ENCODE results near the gene C16orf74.
A peak's percentile ranks its signal among the peaks of the same experiment; 100 is the strongest.

Gene C16orf74

GRCh38 chr16:85763616-85764015 lies 12.7 kb upstream of the C16orf74 start:
- H3K4me1 Mint-ChIP-seq = peaks cover 7% of the 10 kb centered on the region
- no peaks in the 10 kb centered on the region for H3K36me3 Mint-ChIP-seq
- DNase-seq = no peak
- CTCF ChIA-PET = interaction anchor here (1.0 kb wide), 1 partner anchor 47 kb away, joined by 3 read pairs; no protein-coding TSS in a partner anchor
- H3K9me3 Mint-ChIP-seq = no peaks in the 10 kb centered on the region
- H3K4me3 Mint-ChIP-seq = no peak overlapping the region
- no peak overlapping the region for H3K27ac Mint-ChIP-seq
- peaks cover 42% of the 10 kb centered on the region for H3K27me3 Mint-ChIP-seq

GRCh38 chr16:85762970-85763369 lies 12.1 kb upstream of the C16orf74 start:
- peaks cover 43% of the 10 kb centered on the region for H3K27me3 Mint-ChIP-seq
- no peak overlapping the region for H3K4me3 Mint-ChIP-seq
- no peak for DNase-seq
- peaks cover 7% of the 10 kb centered on the region for H3K4me1 Mint-ChIP-seq
- CTCF ChIA-PET = no interaction called here
- H3K27ac Mint-ChIP-seq = no peak overlapping the region
- no peaks in the 10 kb centered on the region for H3K9me3 Mint-ChIP-seq
- no peaks in the 10 kb centered on the region for H3K36me3 Mint-ChIP-seq

- no peak for DNase-seq
- peaks cover 42% of the 10 kb centered on the region for H3K27me3 Mint-ChIP-seq
- H3K4me1 Mint-ChIP-seq = peaks cover 7% of the 10 kb centered on the region
- no peak overlapping the region for H3K27ac Mint-ChIP-seq
- no peaks in the 10 kb centered on the region for H3K36me3 Mint-ChIP-seq
- no peak overlapping the region for H3K4me3 Mint-ChIP-seq
- CTCF ChIA-PET = interaction anchor here (1.0 to 1.2 kb wide), 2 partner anchors 11 to 103 kb away, joined by 3 to 4 read pairs; no protein-coding TSS in a partner anchor
- no peaks in the 10 kb centered on the region for H3K9me3 Mint-ChIP-seq
Measured at GRCh38 chr16:85761861-85762260, 11.0 kb upstream of the C16orf74 start.

- no peak overlapping the region for H3K4me3 Mint-ChIP-seq
- no peaks in the 10 kb centered on the region for H3K9me3 Mint-ChIP-seq
- H3K27ac Mint-ChIP-seq = no peak overlapping the region
- peaks cover 7% of the 10 kb centered on the region for H3K4me1 Mint-ChIP-seq
- peaks cover 51% of the 10 kb centered on the region for H3K27me3 Mint-ChIP-seq
- CTCF ChIA-PET = interaction anchor here (1.1 to 1.4 kb wide), 4 partner anchors 20 to 102 kb away, joined by 3 read pairs; no protein-coding TSS in a partner anchor
- DNase-seq = peak; percentile 50
- H3K36me3 Mint-ChIP-seq = no peaks in the 10 kb centered on the region
Measured at GRCh38 chr16:85759631-85760419, 8.9 kb upstream of the C16orf74 start.

- Mint-ChIP-seq H3K27ac (no peak overlapping the region), H3K36me3 (no peaks in the 10 kb centered on the region), H3K9me3 (no peaks in the 10 kb centered on the region), H3K4me1 (peaks cover 7% of the 10 kb centered on the region), H3K4me3 (no peak overlapping the region), H3K27me3 (peaks cover 58% of the 10 kb centered on the region)
- no peak for DNase-seq
- CTCF ChIA-PET = interaction anchor here (0.8 kb wide), 1 partner anchor 31 kb away, joined by 3 read pairs; no protein-coding TSS in a partner anchor
Measured at GRCh38 chr16:85759136-85759535, 8.2 kb upstream of the C16orf74 start.

GRCh38 chr16:85757341-85757822 lies 6.5 kb upstream of the C16orf74 start:
- Mint-ChIP-seq H3K4me1 (peaks cover 7% of the 10 kb centered on the region), H3K36me3 (no peaks in the 10 kb centered on the region), H3K27me3 (peaks cover 70% of the 10 kb centered on the region), H3K4me3 (no peak overlapping the region), H3K9me3 (no peaks in the 10 kb centered on the region), H3K27ac (no peak overlapping the region)
- DNase-seq = no peak
- CTCF ChIA-PET = no interaction called here

GRCh38 chr16:85755929-85756768 lies 5.3 kb upstream of the C16orf74 start:
- Mint-ChIP-seq H3K36me3 (no peaks in the 10 kb centered on the region), H3K27me3 (peaks cover 79% of the 10 kb centered on the region), H3K4me1 (peaks cover 8% of the 10 kb centered on the region), H3K9me3 (no peaks in the 10 kb centered on the region), H3K4me3 (no peak overlapping the region), H3K27ac (no peak overlapping the region)
- no peak for DNase-seq
- CTCF ChIA-PET = no interaction called here

GRCh38 chr16:85754413-85754812 lies 3.5 kb upstream of the C16orf74 start:
- Mint-ChIP-seq H3K36me3 (no peaks in the 10 kb centered on the region), H3K27ac (no peak overlapping the region), H3K4me3 (no peak overlapping the region), H3K9me3 (no peaks in the 10 kb centered on the region), H3K4me1 (peaks cover 13% of the 10 kb centered on the region), H3K27me3 (peaks cover 76% of the 10 kb centered on the region)
- CTCF ChIA-PET = interaction anchor here (1.3 kb wide), 1 partner anchor 96 kb away, joined by 4 read pairs; no protein-coding TSS in a partner anchor
- DNase-seq = no peak

GRCh38 chr16:85753976-85754375 lies 3.1 kb upstream of the C16orf74 start:
- Mint-ChIP-seq H3K27ac (no peak overlapping the region), H3K4me3 (no peak overlapping the region), H3K9me3 (no peaks in the 10 kb centered on the region), H3K27me3 (peaks cover 75% of the 10 kb centered on the region), H3K4me1 (peaks cover 10% of the 10 kb centered on the region), H3K36me3 (no peaks in the 10 kb centered on the region)
- CTCF ChIA-PET = interaction anchor here (1.3 kb wide), 1 partner anchor 95 kb away, joined by 4 read pairs; no protein-coding TSS in a partner anchor
- DNase-seq = no peak

- no peak for DNase-seq
- peaks cover 75% of the 10 kb centered on the region for H3K27me3 Mint-ChIP-seq
- no peaks in the 10 kb centered on the region for H3K9me3 Mint-ChIP-seq
- CTCF ChIA-PET = no interaction called here
- H3K4me3 Mint-ChIP-seq = no peak overlapping the region
- no peak overlapping the region for H3K27ac Mint-ChIP-seq
- peaks cover 7% of the 10 kb centered on the region for H3K4me1 Mint-ChIP-seq
- no peaks in the 10 kb centered on the region for H3K36me3 Mint-ChIP-seq
Measured at GRCh38 chr16:85753559-85753958, 2.7 kb upstream of the C16orf74 start.

- no peak for DNase-seq
- no peaks in the 10 kb centered on the region for H3K36me3 Mint-ChIP-seq
- no peaks in the 10 kb centered on the region for H3K9me3 Mint-ChIP-seq
- peaks cover 7% of the 10 kb centered on the region for H3K4me1 Mint-ChIP-seq
- H3K4me3 Mint-ChIP-seq = no peak overlapping the region
- H3K27me3 Mint-ChIP-seq = peaks cover 83% of the 10 kb centered on the region
- no peak overlapping the region for H3K27ac Mint-ChIP-seq
- CTCF ChIA-PET = no interaction called here
Measured at GRCh38 chr16:85752511-85753420, 1.9 kb upstream of the C16orf74 start.

- no peak for DNase-seq
- Mint-ChIP-seq H3K27ac (no peak overlapping the region), H3K9me3 (no peaks in the 10 kb centered on the region), H3K36me3 (no peaks in the 10 kb centered on the region), H3K27me3 (peaks cover 81% of the 10 kb centered on the region), H3K4me3 (no peak overlapping the region), H3K4me1 (peaks cover 10% of the 10 kb centered on the region)
- CTCF ChIA-PET = no interaction called here
Measured at GRCh38 chr16:85751698-85752501, 1.0 kb upstream of the C16orf74 start.
